ENCODE data around the gene SLC37A4. TPM values are rescaled to one million over a fixed set of nuclear protein-coding genes. Genes with fewer than 3 reads are reported as not detected.
"Not testable (repeated sequence)": the region's sequence is repeated elsewhere in the genome, so short reads cannot be mapped to it uniquely, and the experiment has no call there.

The SLC37A4 gene
- total RNA-seq, 2 donors from 2014 or later: 28.1 to 36.8 TPM

DNA sequence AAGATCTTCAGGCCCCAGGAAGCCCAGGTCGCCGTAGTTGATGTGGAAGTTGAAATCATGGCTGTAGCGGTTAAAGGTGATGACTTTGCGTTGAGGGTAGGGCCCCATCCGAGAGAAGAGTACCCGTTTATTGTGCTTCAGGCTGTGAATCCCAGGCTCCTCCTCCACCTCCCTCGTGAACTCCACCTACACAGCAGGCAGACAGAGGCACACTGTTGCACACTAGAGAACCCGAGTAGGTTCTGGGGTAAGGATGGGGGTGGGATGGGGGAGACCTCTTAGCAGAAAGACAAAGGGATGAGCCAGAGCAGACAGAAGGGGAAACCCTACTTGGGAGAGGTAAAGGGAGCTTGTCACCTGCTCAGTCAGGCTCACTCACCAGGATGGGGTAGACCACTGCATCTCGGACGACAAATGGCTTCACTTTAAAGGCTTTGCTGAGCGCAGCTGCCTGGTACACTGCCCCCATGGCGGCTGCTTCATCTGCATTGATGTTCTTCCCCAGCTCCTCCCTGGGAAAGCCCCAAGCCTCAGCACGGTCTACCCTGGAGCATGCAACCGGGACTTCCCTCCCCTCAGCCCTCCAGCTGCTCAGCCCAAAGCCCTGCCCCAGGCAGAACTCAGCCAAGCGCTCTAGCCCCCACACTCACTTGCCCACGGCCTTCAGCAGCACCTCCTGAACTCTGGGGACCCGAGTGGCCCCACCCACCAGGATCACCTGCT is 20.9 kb upstream of the SLC37A4 start:
- ATAC-seq (replicated peaks): peak; percentile 67

DNA sequence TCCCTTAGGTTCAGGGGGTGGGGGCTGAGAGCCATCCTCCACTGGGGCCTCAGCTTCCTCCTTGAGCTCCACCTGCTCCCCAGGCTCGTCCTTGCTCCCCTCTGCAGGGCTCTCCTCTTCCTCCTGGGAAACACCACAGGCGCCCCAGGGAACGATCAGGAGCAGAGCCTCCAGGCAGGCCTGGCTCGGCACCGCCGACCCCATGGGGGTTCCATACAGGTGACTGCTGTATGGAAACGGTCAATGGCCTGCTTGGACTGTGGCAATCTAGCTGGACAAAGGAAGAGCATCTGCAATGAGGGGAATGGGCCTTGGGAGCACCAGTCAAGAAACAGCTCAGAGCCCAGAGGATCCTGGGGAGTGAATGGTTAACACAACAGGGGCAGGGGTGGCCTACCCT is 18.4 kb upstream of the SLC37A4 start:
- ATAC-seq (replicated peaks): no peak
- Mint-ChIP-seq H3K27me3 (no peaks in the 10 kb centered on the region), H3K9me3 (no peaks in the 10 kb centered on the region), H3K4me3 (no peak overlapping the region), H3K4me1 (peaks cover 34% of the 10 kb centered on the region), H3K36me3 (ENCODE audit: low read depth) (peaks cover 100% of the 10 kb centered on the region), H3K27ac (peak overlapping the region; percentile 63)

More for the DNA sequence above, 20.9 kb upstream of the SLC37A4 start:
- H3K27ac Mint-ChIP-seq: peak overlapping the region; percentile 87
- no peaks in the 10 kb centered on the region for H3K9me3 Mint-ChIP-seq
- H3K4me1 Mint-ChIP-seq: peaks cover 42% of the 10 kb centered on the region
- peak overlapping the region; percentile 66 for H3K4me3 Mint-ChIP-seq
- peaks cover 97% of the 10 kb centered on the region for H3K36me3 Mint-ChIP-seq (ENCODE audit: low read depth)
- H3K27me3 Mint-ChIP-seq: no peaks in the 10 kb centered on the region

DNA sequence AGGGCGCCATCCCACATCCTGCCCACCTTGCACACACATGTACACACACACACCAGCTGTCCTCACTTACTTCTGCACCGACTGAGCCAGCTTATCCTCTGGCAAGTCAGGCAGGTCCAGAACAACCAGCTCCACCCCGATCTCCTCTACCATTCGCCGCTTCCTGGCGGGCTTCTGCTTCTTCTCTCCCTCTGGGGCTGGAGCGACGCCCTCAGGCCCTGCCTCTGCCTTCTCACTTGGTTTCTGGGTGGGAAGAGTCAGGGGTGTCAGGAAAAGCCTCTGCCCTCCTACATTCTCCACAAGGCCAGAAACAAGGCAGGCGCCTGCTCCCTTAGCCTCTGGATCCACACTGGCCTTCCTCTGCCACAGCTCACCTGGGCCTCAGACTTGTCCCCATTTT is 18.0 kb upstream of the SLC37A4 start:
- Mint-ChIP-seq H3K36me3 (ENCODE audit: low read depth) (peaks cover 97% of the 10 kb centered on the region), H3K4me1 (peaks cover 30% of the 10 kb centered on the region), H3K27me3 (no peaks in the 10 kb centered on the region), H3K9me3 (no peaks in the 10 kb centered on the region), H3K4me3 (no peak overlapping the region), H3K27ac (peak overlapping the region; percentile 63)
- ATAC-seq (replicated peaks): no peak

DNA sequence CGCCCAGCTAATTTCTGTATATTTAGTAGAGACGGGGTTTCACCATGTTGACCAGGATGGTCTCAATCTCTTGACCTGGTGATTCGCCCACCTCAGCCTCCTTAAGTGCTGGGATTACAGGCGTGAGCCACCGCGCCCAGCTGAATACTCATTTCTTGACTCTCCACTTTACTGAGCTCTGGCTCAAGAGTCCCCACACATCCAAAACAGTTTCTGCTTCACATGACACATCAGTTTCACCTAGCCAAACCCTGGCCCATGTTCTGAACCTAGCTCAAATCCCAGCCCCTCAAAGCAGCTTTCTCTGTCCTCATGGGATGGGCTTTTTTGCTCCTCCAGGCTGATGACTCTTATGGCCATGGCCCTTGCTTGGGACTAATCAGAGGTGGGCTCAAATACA is 16.5 kb upstream of the SLC37A4 start:
- ATAC-seq (replicated peaks): peak; percentile 71
- Mint-ChIP-seq H3K27me3 (no peaks in the 10 kb centered on the region), H3K4me3 (no peak overlapping the region), H3K27ac (peak overlapping the region; percentile 7), H3K4me1 (peaks cover 18% of the 10 kb centered on the region), H3K9me3 (no peaks in the 10 kb centered on the region), H3K36me3 (ENCODE audit: low read depth) (peaks cover 83% of the 10 kb centered on the region)

DNA sequence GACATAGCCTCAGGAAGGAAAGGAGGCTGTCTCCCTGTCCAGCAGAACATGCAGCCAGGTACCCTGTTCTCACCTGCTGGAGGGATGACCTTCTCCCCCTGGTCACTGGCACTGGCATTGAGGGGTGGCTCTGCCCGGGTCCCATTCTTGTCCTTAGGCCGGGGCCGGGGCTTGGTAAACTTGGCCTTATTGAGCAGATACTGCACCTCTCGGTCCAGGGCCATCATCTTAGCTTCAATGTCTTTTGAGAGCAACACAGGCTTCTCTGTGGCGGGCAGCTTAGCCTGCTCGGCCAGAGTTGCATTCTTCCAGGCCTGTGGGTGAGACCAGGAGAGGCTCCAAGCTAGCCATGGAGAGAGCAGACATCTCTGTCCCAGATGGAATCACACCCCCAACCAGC is 15.8 kb upstream of the SLC37A4 start:
- H3K9me3 Mint-ChIP-seq: no peaks in the 10 kb centered on the region
- H3K4me3 Mint-ChIP-seq: no peak overlapping the region
- peaks cover 75% of the 10 kb centered on the region for H3K36me3 Mint-ChIP-seq (ENCODE audit: low read depth)
- peaks cover 15% of the 10 kb centered on the region for H3K4me1 Mint-ChIP-seq
- no peak for ATAC-seq (replicated peaks)
- H3K27me3 Mint-ChIP-seq: no peaks in the 10 kb centered on the region
- H3K27ac Mint-ChIP-seq: no peak overlapping the region

DNA sequence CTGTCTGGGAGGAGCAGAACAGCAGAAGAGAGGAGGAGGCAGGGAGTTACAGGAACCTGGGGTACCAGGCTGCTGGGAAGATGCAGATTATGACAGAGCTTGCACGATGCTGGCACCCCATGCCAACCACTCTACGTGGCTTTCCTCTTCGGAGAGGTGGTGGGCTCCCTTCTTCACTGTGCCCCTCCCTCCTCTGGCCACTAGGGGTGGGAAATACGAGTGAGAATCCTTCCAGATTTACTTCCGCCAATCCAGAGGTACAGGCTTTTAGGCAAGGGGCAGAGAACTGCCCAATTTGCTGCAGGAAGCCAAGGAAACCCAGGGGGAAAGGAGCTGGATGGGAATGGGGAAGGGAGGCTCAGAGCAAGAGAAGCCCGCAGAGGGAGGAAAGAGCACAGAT is 14.0 kb upstream of the SLC37A4 start:
- no peak overlapping the region for H3K4me3 Mint-ChIP-seq
- peak overlapping the region; percentile 38 for H3K27ac Mint-ChIP-seq
- ATAC-seq (replicated peaks): no peak
- H3K27me3 Mint-ChIP-seq: no peaks in the 10 kb centered on the region
- H3K4me1 Mint-ChIP-seq: peaks cover 8% of the 10 kb centered on the region
- H3K36me3 Mint-ChIP-seq (ENCODE audit: low read depth): peaks cover 58% of the 10 kb centered on the region
- no peaks in the 10 kb centered on the region for H3K9me3 Mint-ChIP-seq

DNA sequence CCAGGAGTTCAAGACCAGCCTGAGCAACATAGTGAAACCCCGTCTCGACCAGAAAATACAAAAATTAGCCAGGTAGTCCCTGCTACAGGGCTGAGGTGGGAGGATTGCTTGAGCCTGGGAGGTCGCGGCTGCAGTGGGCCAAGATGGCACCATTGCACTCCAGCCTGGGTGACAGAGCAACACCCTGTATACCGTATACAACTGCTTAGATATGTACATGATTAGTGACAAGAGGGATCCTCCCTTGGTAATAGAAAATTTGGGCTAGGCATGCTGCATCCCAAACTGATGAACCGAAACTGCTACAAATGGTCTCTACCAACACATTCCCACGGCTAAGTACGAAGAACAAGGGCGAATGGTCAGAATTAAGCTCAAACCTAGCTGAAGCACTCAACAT is 12.2 kb upstream of the SLC37A4 start:
- no peak overlapping the region for H3K27ac Mint-ChIP-seq
- no peaks in the 10 kb centered on the region for H3K9me3 Mint-ChIP-seq
- no peaks in the 10 kb centered on the region for H3K4me1 Mint-ChIP-seq
- H3K4me3 Mint-ChIP-seq: no peak overlapping the region
- ATAC-seq (replicated peaks): no peak
- H3K36me3 Mint-ChIP-seq (ENCODE audit: low read depth): peaks cover 40% of the 10 kb centered on the region
- H3K27me3 Mint-ChIP-seq: no peaks in the 10 kb centered on the region

DNA sequence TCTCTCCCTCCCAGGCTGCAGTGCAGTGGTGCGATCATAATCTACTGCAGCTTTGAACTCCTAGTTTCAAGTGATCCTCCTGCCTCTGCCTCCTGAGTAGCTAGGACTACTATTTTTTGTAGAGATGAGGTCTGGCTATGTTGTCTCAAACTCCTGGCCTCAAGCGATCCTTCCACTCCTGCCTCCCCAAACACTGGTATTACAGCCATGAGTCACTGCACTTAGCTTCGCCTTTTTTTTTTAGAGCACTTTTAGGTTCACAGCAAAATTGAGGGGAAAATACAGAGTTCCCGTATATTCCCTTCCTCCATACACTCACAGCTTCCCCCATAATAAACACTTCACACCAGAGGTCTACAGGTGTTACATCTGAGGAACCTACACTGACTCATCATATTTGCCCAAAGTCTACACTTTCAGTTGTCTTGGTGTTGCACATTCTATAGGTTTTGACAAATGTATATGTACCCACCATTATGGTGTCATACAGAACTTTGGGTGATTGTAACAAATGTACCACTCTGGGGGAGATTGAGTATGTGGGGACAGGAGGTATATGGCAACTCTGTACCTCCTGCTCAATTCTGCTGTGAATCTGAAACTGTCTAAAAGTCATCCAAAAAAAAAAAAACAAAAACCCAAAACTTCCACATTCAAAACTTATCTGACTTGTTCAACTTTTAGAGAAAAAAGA is 11.3 kb upstream of the SLC37A4 start:
- H3K27ac Mint-ChIP-seq: no peak overlapping the region
- H3K27me3 Mint-ChIP-seq: no peaks in the 10 kb centered on the region
- H3K4me1 Mint-ChIP-seq: no peaks in the 10 kb centered on the region
- no peaks in the 10 kb centered on the region for H3K9me3 Mint-ChIP-seq
- H3K4me3 Mint-ChIP-seq: no peak overlapping the region
- H3K36me3 Mint-ChIP-seq (ENCODE audit: low read depth): peaks cover 30% of the 10 kb centered on the region
- ATAC-seq (replicated peaks): peak; percentile 76

DNA sequence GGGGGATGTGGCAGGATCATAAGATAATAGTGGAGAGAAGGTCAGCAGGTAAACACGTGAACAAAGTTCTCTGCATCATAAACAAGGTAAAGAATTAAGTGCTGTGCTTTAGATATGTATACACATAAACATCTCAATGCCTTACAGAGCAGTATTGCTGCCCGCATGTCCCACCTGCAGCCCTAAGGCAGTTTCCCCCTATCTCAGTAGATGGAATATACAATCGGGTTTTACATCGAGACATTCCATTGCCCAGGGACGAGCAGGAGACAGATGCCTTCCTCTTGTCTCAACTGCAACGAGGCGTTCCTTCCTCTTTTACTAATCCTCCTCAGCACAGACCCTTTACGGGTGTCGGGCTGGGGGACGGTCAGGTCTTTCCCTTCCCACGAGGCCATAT is 8.8 kb upstream of the SLC37A4 start:
- ATAC-seq (replicated peaks): not testable (repeated sequence)

DNA sequence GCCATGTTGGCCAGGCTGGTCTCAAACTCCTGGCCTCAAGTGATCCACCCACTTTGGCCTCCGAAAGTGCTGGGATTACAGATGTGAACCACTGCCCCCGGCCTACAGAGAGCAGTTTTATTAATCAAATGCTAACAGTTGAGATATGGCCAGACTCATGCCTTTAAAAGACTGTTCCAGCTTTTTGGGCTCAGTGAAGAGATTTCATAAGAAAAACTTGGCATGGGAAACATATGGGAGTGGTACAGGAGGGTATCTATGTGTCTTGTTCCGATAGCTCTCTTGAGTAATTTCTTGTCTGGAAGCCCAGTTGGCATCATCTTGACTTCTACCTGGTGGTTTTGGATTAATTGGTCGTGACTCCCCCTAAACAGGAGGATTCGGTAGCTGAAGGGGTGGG is 8.2 kb upstream of the SLC37A4 start:
- no peak overlapping the region for H3K27ac Mint-ChIP-seq
- H3K36me3 Mint-ChIP-seq (ENCODE audit: low read depth): no peaks in the 10 kb centered on the region
- H3K4me1 Mint-ChIP-seq: no peaks in the 10 kb centered on the region
- no peaks in the 10 kb centered on the region for H3K9me3 Mint-ChIP-seq
- H3K4me3 Mint-ChIP-seq: no peak overlapping the region
- no peaks in the 10 kb centered on the region for H3K27me3 Mint-ChIP-seq
- no peak for ATAC-seq (replicated peaks)

More for the DNA sequence above, 8.8 kb upstream of the SLC37A4 start:
- H3K4me1 Mint-ChIP-seq; H3K27ac Mint-ChIP-seq; H3K4me3 Mint-ChIP-seq; H3K36me3 Mint-ChIP-seq (ENCODE audit: low read depth); H3K27me3 Mint-ChIP-seq; H3K9me3 Mint-ChIP-seq: not testable (repeated sequence)

DNA sequence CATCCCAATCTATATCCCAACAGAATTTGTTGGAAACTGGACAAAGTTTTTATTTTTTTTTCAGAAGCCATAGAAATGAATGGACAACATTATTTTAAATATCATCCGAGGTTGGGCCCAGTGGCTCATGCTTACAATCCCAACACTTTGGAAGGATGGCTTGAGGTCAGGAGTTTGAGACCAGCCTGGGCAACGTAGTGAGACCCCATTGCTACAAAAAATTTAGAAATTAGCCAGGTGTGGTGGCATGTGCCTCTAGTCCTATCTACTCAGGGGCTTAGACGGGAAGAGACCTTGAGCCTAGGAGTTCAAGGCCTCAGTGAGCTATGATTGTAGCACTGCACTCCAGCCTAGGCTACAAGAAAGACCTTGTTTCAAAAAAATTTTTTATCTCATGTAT is 4.1 kb upstream of the SLC37A4 start:
- no peak for ATAC-seq (replicated peaks)
- Mint-ChIP-seq H3K4me1 (no peaks in the 10 kb centered on the region), H3K27me3 (no peaks in the 10 kb centered on the region), H3K36me3 (ENCODE audit: low read depth) (no peaks in the 10 kb centered on the region), H3K9me3 (no peaks in the 10 kb centered on the region), H3K27ac (no peak overlapping the region), H3K4me3 (no peak overlapping the region)

DNA sequence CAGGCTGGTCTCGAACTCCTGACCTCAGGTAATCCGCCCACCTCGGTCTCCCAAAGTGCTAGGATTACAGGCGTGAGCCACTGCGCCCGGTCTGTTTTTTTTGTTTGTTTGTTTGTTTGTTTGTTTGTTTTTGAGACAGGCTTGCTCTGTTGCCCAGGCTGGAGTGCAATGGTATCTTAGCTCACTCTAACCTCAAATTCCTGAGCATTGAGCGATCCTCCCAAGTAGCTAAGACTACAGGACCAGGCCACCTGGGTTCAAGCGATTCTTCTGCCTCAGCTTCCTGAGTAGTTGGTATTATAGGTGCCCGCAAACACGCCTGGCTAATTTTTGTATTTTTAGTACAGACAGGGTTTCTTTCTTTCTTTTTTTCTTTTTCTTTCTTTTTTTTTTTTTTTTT is 2.7 kb upstream of the SLC37A4 start:
- H3K4me1 Mint-ChIP-seq: not testable (repeated sequence)

DNA sequence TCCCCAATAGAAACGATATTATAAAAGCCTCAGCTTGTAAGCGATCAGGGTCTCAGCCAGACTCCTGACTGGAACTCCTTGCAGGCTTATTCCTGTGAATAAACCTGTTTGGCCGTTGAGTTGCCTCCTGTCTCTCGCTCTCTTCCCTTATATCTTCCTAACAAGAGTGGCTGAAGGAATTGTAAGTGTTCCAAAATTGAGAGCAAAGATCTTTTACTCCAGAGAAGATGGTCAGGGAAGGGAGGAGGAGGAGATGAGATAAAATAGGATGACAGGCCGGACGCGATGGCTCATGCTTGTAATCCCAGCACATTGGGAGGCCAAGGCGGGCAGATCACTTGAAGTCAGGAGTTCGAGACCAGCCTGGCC is 1.2 kb upstream of the SLC37A4 start:
- no peak for ATAC-seq (replicated peaks)
- Mint-ChIP-seq H3K27me3 (no peaks in the 10 kb centered on the region), H3K4me3 (no peak overlapping the region), H3K36me3 (ENCODE audit: low read depth) (peaks cover 14% of the 10 kb centered on the region), H3K27ac (peak overlapping the region; percentile 41), H3K4me1 (peaks cover 7% of the 10 kb centered on the region), H3K9me3 (no peaks in the 10 kb centered on the region)

More for the DNA sequence above, 2.7 kb upstream of the SLC37A4 start:
- not testable (repeated sequence) for H3K27ac Mint-ChIP-seq; H3K4me3 Mint-ChIP-seq; H3K36me3 Mint-ChIP-seq (ENCODE audit: low read depth); H3K9me3 Mint-ChIP-seq; H3K27me3 Mint-ChIP-seq; ATAC-seq (replicated peaks)

DNA sequence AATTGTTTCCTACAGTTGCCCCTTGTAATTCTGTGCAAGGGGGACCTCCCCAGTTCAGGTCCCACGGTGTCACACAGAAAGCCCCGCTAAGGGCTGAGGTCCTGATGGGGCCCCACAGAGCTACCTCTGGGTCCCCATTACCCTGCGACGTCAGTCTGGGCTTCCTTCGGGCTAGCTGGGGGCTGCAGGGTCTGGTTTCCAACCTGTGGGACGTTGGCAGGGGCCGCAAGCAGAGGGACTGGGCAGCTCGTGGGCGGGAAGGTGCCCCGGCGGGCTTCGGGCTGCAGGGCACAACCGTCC is 698 bp downstream of the SLC37A4 start:
- H3K36me3 Mint-ChIP-seq (ENCODE audit: low read depth): peaks cover 29% of the 10 kb centered on the region
- H3K4me3 Mint-ChIP-seq: peak overlapping the region; percentile 84
- peak; percentile 8 for ATAC-seq (replicated peaks)
- peak overlapping the region; percentile 78 for H3K27ac Mint-ChIP-seq
- H3K9me3 Mint-ChIP-seq: no peaks in the 10 kb centered on the region
- H3K27me3 Mint-ChIP-seq: no peaks in the 10 kb centered on the region
- H3K4me1 Mint-ChIP-seq: peaks cover 14% of the 10 kb centered on the region

DNA sequence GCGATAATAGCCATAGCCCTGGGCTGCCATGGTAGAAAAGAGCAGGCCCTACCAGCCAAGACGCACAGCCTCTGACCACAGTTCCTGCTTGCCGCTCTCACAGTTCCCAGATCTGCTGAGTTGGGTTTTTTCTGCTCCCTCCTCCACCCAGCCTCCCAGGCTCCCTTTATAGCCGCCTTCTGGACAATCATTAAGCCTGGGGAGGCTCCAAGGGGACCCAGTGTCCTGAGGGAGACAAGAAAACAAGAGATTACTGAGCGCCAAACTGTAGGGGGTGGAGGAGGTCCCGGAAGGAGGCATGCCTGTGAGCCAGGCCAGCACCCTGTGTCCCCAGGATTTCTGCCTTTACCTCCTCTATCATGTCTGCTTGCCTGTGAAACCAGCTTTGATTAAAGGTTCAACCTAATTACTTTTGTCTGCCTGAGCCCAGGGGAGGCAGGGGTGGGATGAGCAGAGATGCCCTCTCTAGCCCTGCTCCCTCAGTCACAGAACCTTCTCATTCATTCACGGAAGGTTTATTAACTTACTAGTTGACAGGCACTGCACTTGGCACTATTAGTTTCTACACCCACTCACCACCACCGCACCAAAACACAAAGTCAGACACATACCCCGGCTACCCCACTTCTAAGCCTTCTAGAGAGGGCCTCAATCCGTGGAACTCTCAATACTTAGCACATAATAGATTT is 1.2 kb downstream of the SLC37A4 start:
- H3K27ac Mint-ChIP-seq: peak overlapping the region; percentile 78
- peaks cover 34% of the 10 kb centered on the region for H3K36me3 Mint-ChIP-seq (ENCODE audit: low read depth)
- peaks cover 16% of the 10 kb centered on the region for H3K4me1 Mint-ChIP-seq
- no peaks in the 10 kb centered on the region for H3K9me3 Mint-ChIP-seq
- H3K27me3 Mint-ChIP-seq: no peaks in the 10 kb centered on the region
- H3K4me3 Mint-ChIP-seq: peak overlapping the region; percentile 84
- peak; percentile 35 for ATAC-seq (replicated peaks)
